NCI-H510A treated with DMSO at 0.1 percent for 48 hours (cell line): Measurements from ENCODE around the gene CD28.
"Not testable (repeated sequence)": the region's sequence is repeated elsewhere in the genome, so short reads cannot be mapped to it uniquely, and the experiment has no call there.

Experiments used
- DNase-seq: peaks from one replicate; lab custom pipeline; 2025; lab: John Stamatoyannopoulos, UW

The CD28 gene

DNA sequence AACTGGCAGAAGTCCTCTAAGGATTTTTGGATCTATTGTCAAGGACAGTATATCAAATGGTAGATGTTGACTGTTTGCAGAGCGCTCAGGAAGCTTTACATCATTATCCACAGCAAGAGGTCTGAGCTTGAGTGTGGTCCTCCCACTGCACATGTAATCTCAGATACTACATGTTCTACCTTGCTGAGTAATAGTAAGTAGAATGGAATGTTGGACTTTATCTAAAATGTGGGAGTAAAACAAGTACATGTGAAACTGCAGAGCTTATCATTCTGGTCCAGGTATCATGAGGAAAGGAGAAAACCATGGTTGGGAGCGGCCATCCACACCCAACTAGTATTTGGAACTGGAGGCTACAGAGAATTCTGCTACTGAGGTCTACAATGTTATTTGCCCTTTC, 19.3 kb upstream of the CD28 start:
- no peak for DNase-seq

DNA sequence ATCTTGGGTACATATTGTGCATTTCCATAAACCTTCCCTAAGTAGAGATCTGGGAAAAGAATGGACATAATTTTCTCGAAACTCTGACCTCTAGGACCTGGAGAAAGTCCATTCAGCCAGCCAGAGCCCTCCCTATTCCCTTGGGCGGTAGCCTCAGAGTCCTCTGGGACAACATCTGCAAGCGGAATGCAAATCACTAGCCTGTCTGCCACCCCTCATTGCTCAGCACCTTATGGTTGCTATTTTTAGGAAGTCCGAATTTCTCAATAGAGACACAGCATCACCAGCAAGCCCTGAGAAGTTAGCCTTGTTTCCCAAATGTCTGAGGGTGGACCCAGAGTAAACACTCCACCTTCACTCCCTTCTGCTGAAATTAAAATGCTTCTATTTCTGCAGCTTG, 17.6 kb upstream of the CD28 start:
- no peak for DNase-seq

DNA sequence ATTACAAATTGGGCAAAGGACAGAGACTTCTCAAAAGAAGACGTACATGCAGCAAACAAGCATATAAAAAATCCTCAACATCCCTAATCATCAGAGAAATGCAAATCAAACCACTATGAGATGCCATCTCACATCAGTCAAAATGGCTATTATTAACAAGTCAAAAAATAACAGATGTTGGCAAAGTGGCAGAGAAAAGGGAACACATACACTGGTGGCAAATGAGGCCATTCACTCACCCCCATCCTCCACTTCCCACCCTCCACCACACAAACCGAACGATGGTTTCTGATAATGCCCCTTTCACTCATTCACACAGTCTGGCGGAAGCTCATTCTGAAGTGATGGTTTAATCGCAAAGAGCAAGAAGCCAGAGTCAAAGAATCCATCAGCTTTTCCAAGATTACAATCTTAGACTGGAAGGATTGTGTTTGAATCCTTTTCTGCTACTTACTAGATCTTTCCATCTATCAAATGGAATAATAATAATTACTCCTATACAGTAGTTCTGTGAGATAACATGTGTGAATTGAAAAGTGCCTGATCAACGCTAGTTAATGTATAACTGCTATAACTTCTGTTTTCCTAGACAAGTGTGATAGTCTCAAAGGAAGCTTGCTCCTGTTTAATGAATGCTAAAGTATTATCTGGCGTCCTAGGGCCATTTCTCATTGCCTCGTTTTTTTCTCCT, 16.9 kb upstream of the CD28 start:
- DNase-seq = no peak

DNA sequence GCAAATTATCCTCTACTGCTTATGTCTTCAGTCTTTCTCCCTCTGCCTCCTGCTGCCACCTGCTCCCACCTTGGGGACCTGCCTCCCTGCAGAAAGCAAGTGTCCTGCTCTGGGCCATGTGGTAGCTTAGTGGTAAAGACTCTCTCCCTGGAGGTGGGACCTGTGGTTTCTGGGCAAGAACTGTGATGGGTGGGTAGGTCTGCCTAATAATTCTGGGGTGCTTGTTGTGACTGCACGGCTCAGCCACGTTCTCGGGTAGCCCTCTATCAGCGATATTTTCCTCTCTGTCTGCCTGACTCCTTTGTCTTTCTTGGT, 16.4 kb upstream of the CD28 start:
- DNase-seq = no peak

DNA sequence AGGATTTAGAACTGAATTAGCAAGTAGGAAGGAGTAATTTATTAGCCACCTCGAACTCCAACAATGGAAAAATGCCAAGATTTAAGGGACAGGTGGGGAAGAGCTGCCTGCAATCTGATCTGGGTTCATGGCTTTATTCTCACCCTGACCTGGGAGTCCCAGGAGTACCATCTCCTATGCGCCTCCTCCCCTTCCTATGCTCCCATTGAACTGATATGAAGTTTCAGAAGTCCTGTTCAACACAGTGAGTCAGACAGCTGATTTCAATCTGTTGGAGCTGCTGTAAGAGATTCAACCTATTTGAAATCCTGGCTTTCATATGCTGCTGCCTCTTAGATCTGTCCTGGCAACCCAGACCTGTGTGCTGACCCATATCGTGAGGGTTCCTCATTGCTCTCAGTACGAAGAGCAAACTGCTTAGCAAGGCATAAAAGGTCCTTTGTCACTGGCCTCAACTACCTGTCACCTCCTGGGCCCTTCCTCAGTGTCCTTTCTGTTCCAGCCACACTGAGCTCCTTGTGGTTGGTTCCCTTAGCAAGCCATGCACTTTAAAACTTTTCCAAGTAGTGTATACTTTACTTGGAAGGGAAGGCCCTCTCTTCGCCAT, 15.9 kb upstream of the CD28 start:
- no peak for DNase-seq

DNA sequence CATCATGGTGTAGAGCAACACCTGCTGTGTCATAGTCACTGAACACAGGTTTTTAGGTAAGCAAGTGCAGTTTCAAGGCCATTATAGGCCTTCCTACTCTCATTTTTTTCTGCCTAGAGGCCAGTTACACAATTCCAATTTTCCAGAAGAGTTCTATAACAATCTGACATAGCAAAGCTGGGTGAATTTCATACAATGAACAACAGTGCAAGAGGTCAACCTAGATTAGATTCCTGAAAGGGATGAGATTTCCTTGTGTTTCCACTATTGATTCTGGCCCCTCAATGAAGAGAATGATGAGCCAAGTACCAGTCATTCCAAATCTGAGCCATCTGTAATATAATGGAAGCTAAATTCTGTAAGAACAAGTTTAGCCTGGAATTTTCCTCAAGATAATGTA, 15.3 kb upstream of the CD28 start:
- DNase-seq = no peak

DNA sequence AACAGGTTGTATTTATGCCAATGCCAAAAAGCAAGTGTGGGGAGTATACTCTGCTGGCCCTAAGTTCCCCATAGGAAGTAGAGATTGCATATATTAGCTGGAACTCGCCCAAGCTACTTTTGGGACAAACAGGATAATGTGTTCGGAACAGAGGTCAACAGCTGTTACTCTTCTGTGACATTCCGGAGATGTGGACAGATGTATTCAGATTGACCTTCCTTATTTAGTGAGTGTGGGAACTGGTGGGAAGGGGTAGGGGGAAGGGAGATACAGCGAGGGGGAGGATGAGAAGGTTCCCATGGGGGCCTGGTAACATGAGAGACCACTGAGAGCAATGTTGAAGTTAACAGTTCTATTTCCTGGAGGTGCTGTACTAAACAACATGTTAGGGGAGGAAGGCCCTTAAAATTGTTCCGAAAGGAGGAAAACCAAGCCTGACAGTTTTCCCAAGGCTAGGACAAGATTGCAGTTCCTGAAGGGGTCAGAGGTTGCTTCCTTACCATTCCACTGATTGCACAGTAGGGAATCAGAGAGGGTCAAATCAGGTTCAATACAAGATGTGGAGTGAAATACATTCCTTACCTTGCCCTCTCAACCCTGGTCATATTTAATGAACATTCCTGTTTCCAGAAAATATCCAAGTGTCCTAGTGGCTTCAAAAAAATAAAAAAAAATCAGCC, 14.3 kb upstream of the CD28 start:
- no peak for DNase-seq

DNA sequence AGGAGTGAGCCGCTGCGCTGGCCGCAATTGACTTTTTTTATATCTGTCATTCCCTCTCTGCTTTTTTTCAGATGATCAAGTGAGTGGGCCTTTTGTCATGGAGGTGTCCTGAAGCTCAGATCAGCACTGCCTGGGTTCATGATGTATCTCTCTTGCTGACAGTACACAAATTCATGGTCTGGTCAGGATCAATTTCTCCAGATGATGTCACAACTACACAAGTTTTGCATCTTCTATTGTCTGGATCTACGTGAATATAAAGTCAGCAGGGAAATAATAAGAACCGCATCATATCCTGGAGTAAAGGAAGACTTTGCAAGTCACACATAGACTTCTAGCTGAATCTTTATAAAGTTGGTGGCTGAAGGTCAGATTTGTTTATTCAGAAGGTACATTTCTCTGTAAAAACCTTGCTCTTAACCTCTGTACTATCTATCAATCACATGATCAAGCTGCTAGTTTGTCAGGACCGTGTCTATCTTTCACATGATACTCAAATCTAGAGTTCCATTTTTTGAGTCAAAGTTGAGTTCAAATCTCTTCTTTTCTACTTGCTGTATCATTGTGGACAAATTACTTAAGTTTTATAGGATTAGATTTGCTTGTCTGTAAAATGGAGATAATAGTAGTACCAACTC, 13.1 kb upstream of the CD28 start:
- no peak for DNase-seq

DNA sequence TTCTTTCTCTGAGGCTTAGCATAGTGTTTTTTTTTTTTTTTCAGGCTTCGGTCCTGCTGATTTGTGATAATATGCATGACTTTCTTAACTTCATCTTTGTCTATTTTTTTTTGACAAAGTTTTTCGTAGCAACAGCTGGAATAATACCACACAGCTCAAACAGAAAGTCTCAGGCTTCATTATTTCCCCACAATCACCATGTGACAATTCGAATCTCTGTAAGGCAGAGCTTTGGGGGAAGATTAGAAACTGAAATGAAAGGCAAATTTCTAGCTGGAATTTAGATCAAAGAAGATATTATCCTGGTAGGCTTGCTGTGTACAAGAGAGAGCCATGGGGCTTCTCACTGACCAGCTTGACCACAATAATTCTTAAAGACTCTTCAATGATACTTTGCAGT, 12.2 kb upstream of the CD28 start:
- no peak for DNase-seq

DNA sequence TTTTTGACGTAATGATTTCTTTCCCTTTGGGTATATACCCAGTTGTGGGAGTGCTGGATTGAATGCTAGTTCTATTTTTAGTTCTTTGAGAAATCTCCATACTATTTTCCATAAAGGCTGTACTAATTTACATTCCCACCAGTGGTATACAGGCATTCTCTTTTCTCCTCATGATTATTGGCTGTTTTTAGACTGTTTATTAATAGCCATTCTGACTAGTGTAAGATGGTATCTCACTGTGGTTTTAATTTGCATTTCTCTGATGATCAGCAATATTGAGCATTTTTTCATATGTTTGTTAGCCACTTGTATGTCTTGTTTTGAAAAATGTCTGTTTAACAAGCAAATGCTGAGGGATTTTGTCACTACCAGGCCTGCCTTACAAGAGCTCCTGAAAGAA, 9.2 kb upstream of the CD28 start:
- DNase-seq = no peak

DNA sequence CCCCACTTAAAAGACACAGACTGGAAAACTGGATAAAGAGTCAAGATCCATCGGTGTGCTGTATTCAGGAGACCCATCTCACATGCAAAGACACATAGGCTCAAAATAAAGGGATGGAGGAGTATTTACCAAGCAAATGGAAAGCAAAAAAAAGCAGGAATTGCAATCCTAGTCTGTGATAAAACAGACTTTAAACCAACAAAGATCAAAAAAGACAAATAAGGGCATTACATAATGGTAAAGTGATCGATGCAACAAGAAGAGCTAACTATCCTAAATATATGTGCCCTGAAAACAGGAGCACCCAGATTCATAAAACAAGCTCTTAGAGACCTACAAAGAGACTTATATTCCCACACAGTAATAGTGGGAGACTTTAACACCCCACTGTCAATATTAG, 8.7 kb upstream of the CD28 start:
- not testable (repeated sequence) for DNase-seq

DNA sequence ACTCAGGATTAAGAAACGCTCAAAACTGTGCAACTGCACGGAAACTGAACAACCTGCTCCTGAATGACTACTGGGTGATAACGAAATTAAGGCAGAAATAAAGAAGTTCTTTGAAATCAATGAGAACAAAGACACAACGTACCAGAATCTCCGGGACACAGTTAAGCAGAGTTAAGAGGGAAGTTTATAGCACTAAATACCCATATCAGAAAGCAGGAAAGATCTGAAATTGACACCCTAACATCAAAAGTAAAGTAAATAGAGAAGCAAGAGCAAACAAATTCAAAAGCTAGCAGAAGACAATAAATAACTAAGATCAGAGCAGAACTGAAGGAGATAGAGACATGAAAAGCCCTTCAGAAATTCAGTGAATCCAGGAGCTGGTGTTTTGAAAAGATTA, 8.0 kb upstream of the CD28 start:
- DNase-seq = not testable (repeated sequence)

DNA sequence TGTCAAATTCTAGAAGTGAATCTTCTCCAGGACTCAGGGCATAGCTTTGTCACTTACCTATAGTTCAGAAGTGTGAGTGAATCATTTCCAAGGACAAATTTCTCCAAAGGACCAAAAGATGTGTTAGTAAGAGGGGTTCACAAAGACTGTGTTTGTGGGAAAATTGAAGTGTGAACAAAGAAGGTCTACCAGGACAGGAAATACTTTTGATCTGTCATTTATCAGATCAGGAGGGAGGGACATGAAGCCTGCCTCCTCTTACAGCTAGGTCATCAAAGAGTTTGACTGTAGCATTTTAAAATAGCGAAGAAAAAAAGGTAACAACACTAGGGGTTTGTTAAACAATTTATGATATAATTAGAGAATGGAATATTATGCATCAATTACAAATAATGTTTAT, 2.0 kb upstream of the CD28 start:
- DNase-seq = no peak

DNA sequence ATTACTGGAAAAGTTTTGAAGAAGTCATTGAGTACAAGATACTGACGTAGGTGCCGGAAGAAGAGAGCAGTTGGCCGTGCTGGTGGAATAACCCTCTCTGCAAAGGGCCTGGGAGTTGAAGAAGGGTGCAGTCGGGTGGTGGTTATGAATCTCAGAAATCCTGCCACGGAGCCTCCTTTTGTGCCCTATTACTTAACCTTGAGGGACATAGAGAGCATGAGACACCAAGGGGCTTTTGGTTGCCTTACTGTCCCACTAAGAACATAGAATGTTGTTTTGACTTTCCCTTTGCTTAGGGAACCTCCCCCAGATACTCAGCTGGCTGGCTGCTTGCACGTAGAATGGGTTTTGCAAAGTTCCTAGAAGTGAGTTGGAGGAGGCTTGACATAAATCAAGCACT, 1.3 kb upstream of the CD28 start:
- no peak for DNase-seq

DNA sequence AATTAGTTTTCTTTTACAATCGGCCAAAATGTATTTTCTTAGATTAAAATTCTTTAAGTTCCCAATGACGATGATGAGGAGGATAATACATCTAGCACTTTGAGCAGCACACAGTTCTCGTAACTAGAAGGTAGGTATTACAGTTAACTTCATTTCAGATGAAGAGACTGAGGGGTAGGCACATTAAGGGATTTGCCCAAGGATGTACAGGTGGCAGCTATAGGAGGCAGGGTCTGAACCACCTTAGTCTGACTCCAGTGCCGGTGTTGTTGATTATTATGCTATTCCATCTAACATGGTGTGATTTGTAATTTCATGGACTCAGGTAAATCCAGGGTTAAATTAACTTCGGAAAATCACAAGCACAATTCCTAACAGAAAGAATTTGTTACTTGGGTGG, 1.1 kb downstream of the CD28 start:
- no peak for DNase-seq

DNA sequence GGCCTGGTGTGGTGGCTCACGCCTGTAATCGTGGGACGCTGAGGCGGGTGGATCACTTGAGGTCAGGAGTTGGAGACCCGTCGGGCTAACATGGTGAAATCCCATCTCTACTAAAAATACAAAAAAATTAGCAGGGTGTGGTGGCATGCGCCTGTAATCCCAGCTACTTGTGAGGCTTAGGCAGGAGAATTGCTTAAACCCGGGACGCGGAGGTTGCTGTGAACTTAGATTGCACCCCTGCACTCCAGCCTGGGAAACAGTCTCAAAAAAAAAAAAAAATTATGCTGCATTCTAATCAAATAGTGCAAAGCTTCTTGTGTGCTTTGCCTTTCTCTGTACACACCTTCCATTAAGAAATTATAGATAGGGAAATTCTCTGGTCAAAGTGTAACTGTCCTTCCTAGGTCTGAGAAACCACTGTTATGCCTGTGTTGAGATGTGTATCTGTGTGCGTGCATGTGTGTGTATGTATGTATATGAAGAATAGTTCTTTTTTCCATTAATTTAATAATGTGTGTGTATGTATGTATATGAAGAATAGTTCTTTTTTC, 2.5 kb downstream of the CD28 start:
- no peak for DNase-seq

DNA sequence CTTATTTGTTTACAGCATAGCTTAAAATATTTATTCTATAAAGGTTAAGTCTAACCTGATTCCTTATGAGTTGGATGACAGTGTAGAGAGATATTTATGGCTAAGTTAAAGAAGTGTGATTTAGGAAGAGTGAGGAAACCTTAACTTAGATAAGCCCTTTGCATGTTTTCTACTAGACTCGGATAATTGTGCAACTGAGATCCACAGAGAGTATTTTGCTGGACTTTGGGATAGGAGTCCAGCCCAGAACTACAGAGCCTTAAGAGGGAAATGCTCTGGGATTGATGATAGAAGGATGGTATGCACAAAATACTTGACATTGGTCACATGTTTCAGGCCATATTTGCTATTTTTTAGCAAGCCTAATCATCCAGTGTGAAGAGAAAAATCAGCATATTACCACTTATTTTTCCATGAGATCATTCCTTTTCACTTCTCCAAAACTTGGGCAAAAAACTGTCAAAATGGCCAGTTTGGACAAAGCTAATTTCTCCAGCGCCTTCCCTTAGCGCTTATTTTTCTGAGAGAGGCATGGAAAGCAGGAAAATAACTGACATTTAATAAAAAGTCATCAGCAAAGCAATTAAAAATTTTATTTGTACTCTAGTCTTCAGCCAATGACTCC, 3.1 kb downstream of the CD28 start:
- DNase-seq = no peak

DNA sequence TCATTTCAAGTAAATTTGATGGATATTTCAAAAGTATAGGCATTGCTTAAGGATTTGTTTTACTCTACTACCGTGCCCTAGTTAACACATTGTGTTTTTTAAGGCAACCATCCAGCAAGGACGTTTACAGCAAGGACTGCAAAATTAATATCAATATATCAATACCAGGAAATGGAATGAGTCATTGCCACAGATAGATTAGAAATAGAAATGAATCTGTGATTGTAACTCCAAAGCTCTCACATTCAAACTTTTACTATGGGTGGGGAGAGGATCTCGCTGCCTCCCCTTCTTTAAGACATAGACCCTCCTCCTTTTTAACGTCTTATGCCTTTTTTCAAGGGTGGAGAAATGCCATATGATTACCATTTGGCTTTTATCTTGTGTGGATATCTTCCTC, 3.8 kb downstream of the CD28 start:
- no peak for DNase-seq

DNA sequence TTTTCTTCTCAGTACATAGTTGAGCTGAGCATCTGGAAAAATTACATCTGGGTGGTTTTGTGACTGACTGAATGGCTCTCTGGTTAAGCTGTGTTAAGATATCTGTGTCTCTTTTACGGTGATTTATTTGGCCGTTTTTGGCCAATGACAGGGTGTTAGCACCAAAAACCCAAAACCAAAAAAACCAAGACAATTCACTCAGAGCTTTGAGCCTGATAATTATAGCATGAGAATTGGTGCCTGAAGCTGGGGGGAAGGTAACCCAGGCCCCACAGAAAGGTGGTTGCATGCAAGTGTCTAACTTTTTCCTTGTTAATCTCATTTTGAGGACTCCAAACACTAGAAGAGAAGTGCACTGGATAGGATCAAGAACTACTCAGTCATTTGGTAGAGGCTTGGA, 4.5 kb downstream of the CD28 start:
- no peak for DNase-seq

DNA sequence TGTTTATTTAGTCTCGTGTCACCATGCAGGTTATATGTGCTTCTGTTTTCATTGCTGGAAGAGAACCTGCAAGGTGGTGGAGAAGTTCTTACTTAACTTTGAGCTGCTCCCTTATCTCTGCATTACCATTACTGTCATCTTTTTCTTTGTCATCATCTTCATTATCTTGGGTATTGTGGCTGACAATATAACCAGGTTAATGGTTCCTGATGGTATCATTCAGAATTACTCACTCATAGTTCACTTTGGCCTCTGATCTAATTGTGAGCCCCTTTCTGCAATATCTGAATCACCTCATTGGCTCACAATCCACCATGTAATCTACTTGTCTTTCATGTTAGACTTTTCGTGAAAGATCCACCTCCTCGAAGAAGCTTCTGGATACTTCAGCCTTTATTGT, 5.0 kb downstream of the CD28 start:
- DNase-seq = no peak

DNA sequence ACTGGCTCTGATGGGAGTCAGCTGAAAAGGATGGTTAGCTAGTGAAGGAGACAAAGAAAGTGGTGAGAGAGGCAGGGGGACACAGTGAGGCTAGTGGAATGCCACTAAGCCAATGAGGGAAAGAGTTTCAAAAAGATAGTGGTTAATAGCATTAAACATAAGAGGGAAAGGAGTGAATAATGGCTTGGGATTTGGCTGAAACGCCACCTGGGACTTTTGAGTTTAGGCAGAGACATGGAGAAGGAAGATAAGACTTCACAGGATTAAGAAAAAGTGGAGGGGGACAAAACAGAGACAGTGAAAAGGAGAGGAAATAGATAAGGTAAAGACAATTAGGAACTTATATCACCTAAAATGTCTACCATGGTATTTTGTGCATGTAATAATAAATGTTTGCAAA, 6.9 kb downstream of the CD28 start:
- no peak for DNase-seq

DNA sequence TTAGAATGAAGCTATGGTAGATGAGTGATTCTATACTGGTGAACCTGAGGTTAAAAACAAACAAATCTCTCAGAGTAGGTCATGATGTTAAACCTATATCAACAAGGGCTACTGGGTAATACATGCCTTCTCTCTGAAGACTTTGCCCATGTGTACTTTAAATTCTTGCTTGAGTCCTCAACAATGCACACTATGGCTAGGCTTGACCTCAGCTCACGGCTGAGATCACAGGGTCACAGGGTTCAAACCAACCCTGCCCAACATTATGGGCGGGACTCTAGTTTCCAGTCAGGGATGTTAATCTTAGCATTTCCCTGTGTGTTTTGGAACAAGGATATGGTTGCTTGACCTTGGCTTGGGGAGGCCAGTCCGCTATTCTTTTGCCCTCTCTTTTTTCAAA, 7.7 kb downstream of the CD28 start:
- no peak for DNase-seq

DNA sequence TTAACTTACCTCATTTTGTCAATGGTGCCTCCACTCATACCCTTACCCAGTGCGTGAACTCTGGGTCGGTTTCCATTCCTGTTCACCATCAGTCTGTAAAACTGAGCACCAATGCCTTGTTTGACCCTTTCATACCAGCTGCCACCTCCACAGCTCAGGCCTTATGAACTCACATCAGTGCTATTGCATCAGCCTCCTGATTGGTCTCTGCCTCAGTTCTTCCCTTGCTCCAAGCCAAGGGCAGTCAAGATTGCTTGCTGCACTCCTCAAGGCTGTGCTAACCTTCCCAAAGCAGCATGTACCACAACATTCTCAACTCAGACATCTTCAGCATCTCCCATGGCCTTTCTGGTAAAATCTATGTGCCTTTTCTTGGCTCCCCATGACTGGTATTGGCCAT, 9.3 kb downstream of the CD28 start:
- DNase-seq = no peak
